Measurements from ENCODE around the gene PTPMT1.
"Not testable (repeated sequence)": the region's sequence is repeated elsewhere in the genome, so short reads cannot be mapped to it uniquely, and the experiment has no call there.

- TF ChIP-seq POLR2A (IDR thresholded peaks at IDR 0.05; ENCODE audit: low read length); GATA1 (IDR thresholded peaks at IDR 0.05; ENCODE audit: low read depth, low read length): not testable (repeated sequence)
Observed at GRCh38 chr11:47530721-47531120, 34.7 kb upstream of the PTPMT1 start.

All from erythroblast (primary cell).